NT2/D1 (cell line): ENCODE results near the gene KIFC3.

Experiments used
- DNase-seq: peaks from one replicate; pipeline ENCODE4 v3.0.0-alpha.2; 2011; ENCODE audit warnings: low read depth, low spot score
- H3K27me3 ChIP-seq: 2 replicates; pipeline ENCODE4 v1.6.0; 2011; ENCODE audit warnings: mild to moderate bottlenecking; ENCODE audit not compliant: insufficient read length, insufficient read depth
- H3K36me3 ChIP-seq: 2 replicates; pipeline ENCODE4 v1.6.1; 2011; ENCODE audit warnings: mild to moderate bottlenecking, low read length, mixed read lengths; ENCODE audit not compliant: insufficient read depth, insufficient read length
- H3K4me1 ChIP-seq: 2 replicates; pipeline ENCODE4 v1.5.1; 2011; ENCODE audit not compliant: insufficient read depth, insufficient read length
- H3K4me3 ChIP-seq: 2 replicates; pipeline ENCODE4 v1.5.1; 2011; ENCODE audit warnings: low read depth; ENCODE audit not compliant: insufficient read length
- H3K9ac ChIP-seq: 2 replicates; pipeline ENCODE4 v1.6.0; 2011; ENCODE audit warnings: low read depth; ENCODE audit not compliant: insufficient read length
- H3K9me3 ChIP-seq: 2 replicates; pipeline ENCODE4 v1.5.1; 2011; ENCODE audit warnings: mild to moderate bottlenecking, low read length; ENCODE audit not compliant: insufficient read depth
- SUZ12 ChIP-seq: IDR thresholded peaks from 2 replicates; pipeline ENCODE4 v1.6.1; 2011; ENCODE audit not compliant: insufficient read length, insufficient read depth; ENCODE audit errors: extremely low read depth
- YY1 ChIP-seq: IDR thresholded peaks from 2 replicates; pipeline ENCODE4 v1.6.1; 2011; ENCODE audit not compliant: insufficient read length, insufficient read depth
- ZNF274 ChIP-seq: IDR thresholded peaks from 2 replicates; pipeline ENCODE4 v1.6.1; 2011; ENCODE audit warnings: mild to moderate bottlenecking, low read depth, low read length

The KIFC3 gene

GRCh38 chr16:57824888-57825287, 22.6 kb upstream of the KIFC3 start:
- DNase-seq: no peak
- Histone ChIP-seq H3K4me3 (no peak overlapping the region), H3K27me3 (no peaks in the 10 kb centered on the region), H3K4me1 (peaks cover 9% of the 10 kb centered on the region), H3K36me3 (no peaks in the 10 kb centered on the region), H3K9me3 (no peaks in the 10 kb centered on the region), H3K9ac (no peak overlapping the region)
- no peak for TF ChIP-seq ZNF274
- TF ChIP-seq SUZ12: no peak
- no peak for TF ChIP-seq YY1

- no peak for DNase-seq
- peaks cover 9% of the 10 kb centered on the region for H3K4me1 ChIP-seq
Measured at GRCh38 chr16:57823836-57824235, 21.5 kb upstream of the KIFC3 start.

DNA sequence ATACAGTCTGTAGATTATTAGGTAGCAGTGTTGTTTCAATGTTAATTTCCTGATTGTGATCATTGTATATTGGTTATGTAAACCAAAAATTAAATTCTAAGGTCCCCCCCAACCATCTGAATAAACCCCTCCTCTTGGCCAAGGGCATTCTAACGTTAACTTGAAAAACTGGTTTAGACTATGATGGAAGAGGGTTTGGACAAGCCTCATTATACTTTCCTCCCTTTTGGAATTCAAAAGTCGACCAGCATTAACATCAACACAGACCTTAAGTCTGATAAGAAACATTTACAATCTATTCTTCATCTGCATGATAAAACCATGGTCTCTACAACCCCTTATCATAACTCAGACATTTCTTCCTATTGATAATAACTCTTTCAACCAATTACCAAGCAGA, 20.6 kb upstream of the KIFC3 start:
- Histone ChIP-seq H3K9ac (no peak overlapping the region), H3K9me3 (no peaks in the 10 kb centered on the region), H3K4me3 (no peak overlapping the region), H3K4me1 (peaks cover 6% of the 10 kb centered on the region), H3K36me3 (no peaks in the 10 kb centered on the region), H3K27me3 (no peaks in the 10 kb centered on the region)
- no peak for DNase-seq
- TF ChIP-seq SUZ12 (no peak), ZNF274 (no peak), YY1 (no peak)

More at GRCh38 chr16:57823836-57824235, 21.5 kb upstream of the KIFC3 start:
- no peaks in the 10 kb centered on the region for H3K27me3 ChIP-seq
- TF ChIP-seq ZNF274 (no peak), SUZ12 (no peak), YY1 (no peak)
- H3K36me3 ChIP-seq: no peaks in the 10 kb centered on the region
- no peak overlapping the region for H3K9ac ChIP-seq
- H3K4me3 ChIP-seq: no peak overlapping the region
- H3K9me3 ChIP-seq: no peaks in the 10 kb centered on the region

DNA sequence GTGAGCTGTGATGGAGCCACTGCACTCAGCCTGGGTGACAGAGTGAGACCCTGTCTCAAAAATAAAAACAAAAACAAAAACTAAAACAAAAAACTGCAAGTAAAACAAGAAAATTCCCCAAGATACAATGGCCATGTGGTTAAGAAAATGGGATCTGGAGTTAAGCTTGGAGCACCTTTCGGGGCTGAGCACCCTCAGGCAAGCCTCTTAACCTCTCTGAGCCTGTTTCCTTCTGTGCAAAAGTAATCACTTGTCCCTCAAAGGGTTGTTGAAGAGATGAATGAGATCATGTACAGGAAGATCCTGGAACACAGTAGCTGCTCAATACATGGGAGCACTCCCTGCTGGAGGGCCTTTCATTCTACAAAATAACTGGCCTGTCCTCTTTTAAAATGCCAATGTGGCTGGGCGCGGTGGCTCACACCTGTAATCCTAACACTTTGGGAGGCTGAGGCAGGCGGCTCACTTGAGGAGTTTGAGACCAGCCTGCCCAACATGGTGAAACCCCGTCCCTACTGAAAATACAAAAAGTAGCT, 19.8 kb upstream of the KIFC3 start:
- no peak for DNase-seq
- H3K36me3 ChIP-seq: no peaks in the 10 kb centered on the region
- no peaks in the 10 kb centered on the region for H3K9me3 ChIP-seq
- H3K9ac ChIP-seq: no peak overlapping the region
- no peaks in the 10 kb centered on the region for H3K27me3 ChIP-seq
- H3K4me3 ChIP-seq: no peak overlapping the region
- peaks cover 6% of the 10 kb centered on the region for H3K4me1 ChIP-seq
- TF ChIP-seq ZNF274 (no peak), YY1 (no peak), SUZ12 (no peak)

- Histone ChIP-seq H3K4me3 (no peak overlapping the region), H3K36me3 (no peaks in the 10 kb centered on the region), H3K9me3 (no peaks in the 10 kb centered on the region), H3K27me3 (no peaks in the 10 kb centered on the region), H3K9ac (no peak overlapping the region), H3K4me1 (peaks cover 9% of the 10 kb centered on the region)
- DNase-seq: no peak
- TF ChIP-seq ZNF274 (no peak), YY1 (no peak), SUZ12 (no peak)
Measured at GRCh38 chr16:57821149-57821971, 19.1 kb upstream of the KIFC3 start.

DNA sequence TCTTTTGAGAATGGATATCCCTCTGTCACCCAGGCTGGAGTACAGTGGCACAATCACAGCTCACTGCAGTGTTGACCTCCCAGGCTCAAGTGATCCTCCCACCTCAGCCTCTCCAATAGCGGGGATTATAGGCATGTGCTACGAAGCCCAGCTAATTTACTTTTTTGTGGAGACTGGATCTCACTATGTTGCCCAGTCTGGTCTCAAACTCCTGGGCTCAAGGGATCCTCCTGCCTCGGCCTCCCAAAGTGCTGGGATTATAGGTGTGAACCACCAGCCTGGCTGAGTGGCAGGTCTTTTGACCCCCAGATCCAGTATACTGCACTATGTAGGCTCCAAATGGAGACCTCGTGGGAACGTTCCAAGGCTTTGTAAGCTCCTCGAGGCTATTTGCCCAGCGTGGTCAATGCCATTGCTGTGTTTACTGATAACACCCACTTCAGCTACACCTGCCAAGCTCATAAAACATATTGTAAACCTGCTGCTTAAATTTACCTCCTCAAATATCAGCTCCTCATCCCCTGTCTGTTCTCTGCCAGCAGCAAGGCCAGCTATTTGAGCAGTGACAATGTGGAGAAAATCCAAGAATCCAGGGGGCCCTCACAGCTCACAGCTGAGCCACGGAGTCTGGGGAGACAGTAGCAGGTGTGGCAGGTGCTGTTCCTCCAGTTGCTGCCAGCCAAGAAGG, 16.2 kb upstream of the KIFC3 start:
- Histone ChIP-seq H3K27me3 (no peaks in the 10 kb centered on the region), H3K9ac (no peak overlapping the region), H3K36me3 (no peaks in the 10 kb centered on the region), H3K9me3 (no peaks in the 10 kb centered on the region), H3K4me3 (no peak overlapping the region), H3K4me1 (peaks cover 9% of the 10 kb centered on the region)
- TF ChIP-seq SUZ12: no peak
- TF ChIP-seq YY1: no peak
- no peak for TF ChIP-seq ZNF274
- no peak for DNase-seq

- no peak for TF ChIP-seq SUZ12
- TF ChIP-seq YY1: no peak
- TF ChIP-seq ZNF274: no peak
- DNase-seq: no peak
- no peaks in the 10 kb centered on the region for H3K36me3 ChIP-seq
- no peak overlapping the region for H3K9ac ChIP-seq
- H3K27me3 ChIP-seq: no peaks in the 10 kb centered on the region
- no peak overlapping the region for H3K4me3 ChIP-seq
- no peaks in the 10 kb centered on the region for H3K9me3 ChIP-seq
- peaks cover 11% of the 10 kb centered on the region for H3K4me1 ChIP-seq
Measured at GRCh38 chr16:57817680-57818079, 15.4 kb upstream of the KIFC3 start.
